NOMO-1 treated with dmso at 0.1 percent for 144 hours (cell line): ENCODE data around the gene HDAC2.
"Not testable (repeated sequence)": the region's sequence is repeated elsewhere in the genome, so short reads cannot be mapped to it uniquely, and the experiment has no call there.

Source experiments
- DNase-seq: peaks from one replicate; lab custom pipeline; 2025; ENCODE audit not compliant: unreplicated experiment; lab: John Stamatoyannopoulos, UW

Gene HDAC2

DNA sequence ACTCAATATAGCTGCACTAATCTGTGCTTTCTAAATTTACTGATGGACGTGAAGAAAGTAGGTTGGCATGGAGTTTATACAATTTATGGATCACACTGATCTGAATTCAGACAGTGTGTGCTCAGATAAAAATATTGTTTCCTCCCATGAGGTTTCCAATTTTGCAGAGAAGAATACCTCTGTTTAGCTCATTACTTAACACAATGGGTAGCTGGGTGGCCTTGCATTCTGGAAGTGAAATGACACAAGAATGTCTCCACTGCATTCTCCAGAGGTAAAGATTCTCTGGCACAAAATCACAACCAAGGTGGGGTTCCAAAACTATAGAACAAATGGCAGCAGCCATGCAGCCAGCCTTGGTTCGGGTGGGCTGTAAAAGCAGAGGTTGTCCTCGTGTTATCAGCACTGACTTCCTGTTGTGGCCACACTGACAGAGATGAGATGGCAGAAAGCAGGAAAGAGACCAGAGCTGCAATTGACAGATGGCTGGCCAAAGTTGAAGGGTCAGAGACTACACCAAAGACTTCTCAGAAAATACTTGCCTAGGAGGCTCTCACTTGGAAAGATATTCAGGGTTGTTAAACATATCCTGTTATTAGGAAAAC lies 50.2 kb downstream of the HDAC2 start:
- DNase-seq: no peak

GRCh38 chr6:113910285-113910684 lies 60.7 kb downstream of the HDAC2 start:
- DNase-seq: not testable (repeated sequence)

- DNase-seq: no peak
Measured at GRCh38 chr6:113909224-113909856, 61.6 kb downstream of the HDAC2 start.

DNA sequence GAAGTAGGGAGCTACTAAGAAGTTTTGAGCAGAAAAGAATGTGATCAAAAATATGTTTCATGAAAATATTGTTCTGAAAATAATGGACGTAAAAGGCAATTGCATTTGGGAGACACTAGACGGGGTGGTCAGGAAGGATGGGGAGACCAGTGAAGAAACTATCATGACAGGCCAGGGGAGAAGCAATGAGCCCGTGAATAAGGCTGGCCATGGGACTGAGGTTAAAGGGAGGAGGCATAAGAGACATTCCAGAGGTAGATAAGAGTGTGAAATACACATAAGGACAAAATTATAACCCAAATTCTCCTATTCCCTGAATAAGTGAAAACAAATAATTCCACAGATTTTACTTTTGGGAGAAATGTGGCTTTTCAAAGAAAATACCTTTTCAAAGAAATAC lies 62.1 kb downstream of the HDAC2 start:
- no peak for DNase-seq

DNA sequence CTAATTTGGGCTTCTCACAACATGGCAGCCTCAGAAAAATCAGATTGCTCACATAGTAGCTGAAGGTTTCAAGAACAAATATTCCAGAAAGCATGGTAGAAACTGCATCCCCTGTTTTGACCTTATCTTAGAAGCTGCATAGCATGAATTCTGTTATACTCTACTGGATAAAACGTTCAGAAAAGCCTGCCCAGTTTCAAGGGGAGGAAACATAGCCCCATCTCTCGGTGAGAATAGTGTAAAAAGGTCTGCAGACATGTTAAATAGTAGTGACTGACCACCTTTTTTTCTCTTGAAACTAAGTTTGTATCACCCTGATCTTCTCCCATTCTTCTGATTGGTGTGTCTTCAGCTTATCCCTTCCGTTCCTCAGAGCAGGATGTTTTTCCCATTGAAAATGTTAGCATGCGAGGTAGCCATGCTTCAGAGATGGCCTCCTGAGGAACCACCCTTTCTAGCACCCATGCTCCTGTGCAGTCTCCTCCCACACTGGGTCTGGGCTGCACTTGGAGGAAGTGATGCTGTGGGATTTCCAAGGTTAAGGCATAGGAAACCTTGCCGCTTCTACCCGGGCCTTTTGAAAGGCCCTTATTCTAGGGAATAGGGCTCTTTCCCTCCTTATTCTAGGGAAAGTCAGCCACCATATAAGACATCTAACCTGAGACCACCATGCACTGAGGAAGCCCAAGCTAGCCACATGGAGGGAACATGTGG lies 63.7 kb downstream of the HDAC2 start:
- no peak for DNase-seq

DNA sequence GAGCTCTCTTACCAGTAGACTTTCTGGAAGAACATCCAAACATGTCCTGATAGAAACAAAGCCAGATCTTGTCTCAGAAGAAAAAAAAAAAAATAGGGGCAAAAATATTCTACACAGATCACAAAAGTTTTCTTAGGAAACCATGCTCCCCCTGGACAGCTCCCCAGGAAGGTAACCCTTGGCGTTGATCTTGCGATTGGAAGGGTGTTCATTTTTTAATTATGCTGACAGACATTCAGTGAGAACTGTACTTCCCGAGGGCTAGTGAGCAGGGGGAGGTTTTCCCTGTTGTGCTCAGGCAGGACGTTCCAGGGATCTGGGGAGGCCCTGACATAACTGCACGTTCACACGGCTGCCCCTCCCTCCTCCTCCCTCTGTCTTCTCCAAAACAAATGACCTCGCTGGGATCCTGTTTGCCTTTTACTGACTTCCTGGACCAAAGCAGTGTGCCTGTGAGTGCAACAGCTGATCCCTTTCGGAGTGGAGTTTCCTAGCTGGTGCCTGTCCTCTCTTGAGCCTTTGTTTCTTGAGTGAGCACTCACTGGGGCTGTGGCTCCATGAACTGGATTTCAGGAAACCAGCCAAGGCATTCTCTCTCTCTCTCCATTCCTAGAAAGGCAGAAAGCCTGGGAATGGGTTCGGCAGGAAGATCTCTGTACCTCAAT lies 67.2 kb downstream of the HDAC2 start:
- DNase-seq: no peak

DNA sequence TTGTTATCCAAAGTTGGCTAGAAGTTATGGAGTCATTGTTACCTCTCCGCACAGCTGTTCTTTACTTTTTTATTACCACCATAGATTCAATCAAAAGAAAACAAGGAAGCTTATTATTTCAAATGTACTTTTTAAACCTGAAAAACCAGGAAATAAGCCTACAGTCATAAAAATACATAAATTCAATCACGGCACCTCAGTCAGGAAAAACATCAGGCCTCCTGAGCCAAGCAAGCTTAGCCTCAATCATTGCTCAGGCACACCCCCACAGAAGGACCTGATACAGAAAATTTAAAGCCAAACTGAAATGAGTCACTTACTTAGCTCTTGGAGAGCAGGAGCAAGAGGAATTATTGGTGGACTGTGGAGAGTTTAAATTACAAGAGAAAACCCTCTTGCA lies 69.5 kb downstream of the HDAC2 start:
- DNase-seq: no peak

- no peak for DNase-seq
Measured at GRCh38 chr6:113894712-113895674, 76.0 kb downstream of the HDAC2 start.

- no peak for DNase-seq
Measured at GRCh38 chr6:113893866-113894265, 77.1 kb downstream of the HDAC2 start.

GRCh38 chr6:113893451-113893850 lies 77.5 kb downstream of the HDAC2 start:
- DNase-seq: no peak

DNA sequence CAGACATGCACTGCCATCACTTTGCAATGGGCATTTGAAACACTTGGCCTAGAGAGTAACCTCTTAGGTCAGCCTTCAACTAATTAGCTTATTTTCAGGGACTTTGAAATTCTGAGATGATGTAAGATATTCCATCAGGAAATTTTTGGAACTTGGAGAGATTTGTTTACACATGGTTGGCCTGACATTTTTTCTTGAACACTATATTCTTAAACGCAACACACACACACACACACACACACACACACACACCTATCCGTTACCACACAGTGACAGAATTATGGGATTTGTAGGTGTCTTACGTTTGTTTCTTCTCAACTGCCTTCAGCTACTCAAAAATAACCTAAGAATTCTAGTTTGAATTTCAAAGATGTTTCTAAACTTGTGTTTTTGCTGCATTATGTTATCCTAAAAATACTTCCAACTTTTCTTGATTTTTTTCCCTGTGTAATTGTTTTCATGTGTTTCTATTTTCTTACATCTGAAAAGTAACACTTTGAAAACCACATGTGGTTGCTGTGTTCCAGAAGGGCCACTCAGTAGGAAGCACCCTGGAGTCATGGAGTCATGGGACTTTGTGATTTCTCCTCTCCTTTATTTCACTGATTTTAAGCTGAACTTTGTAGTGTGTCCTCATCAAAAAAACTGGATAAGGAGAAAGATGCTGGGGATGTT lies 81.9 kb downstream of the HDAC2 start:
- DNase-seq: no peak

GRCh38 chr6:113888493-113888892 lies 82.5 kb downstream of the HDAC2 start:
- no peak for DNase-seq

GRCh38 chr6:113886512-113886911 lies 84.4 kb downstream of the HDAC2 start:
- DNase-seq: no peak

DNA sequence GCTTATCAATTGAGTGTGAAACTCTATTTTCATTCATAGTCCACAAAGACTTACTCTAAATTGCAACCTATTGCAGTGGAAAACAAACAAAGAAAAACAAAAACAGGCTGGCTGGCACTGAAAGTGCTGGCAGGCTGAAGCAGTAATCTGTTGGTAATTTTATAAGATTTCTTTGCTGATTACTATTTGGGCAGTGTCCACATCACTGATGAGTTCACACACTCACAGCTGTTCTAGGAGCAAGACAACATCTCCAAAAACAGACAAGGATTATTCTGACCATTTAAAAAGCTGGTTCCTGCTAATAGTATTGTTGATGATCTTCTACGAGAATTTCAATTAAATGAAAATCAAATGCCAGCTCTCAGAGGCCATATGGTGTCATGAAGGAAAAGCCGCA lies 86.9 kb downstream of the HDAC2 start:
- no peak for DNase-seq
